Lower leg skin (tissue), 3 donors: ENCODE results near the gene COPG1.

ENCODE experiments used
- POLR2A ChIP-seq, 2 donors: fragments of 450-650 bp; IDR thresholded peaks; one replicate each; pipeline ENCODE4 v1.6.1; 2016 to 2017; ENCODE audit warnings: antibody characterized with exemption in 2 of 2, mild to moderate bottlenecking in 1 of 2, moderate library complexity in 1 of 2
- TF ChIP-seq, protein P1 (sequence below), 3 donors: fragments of 450-650 bp; IDR thresholded peaks; one replicate each; pipeline ENCODE4 v1.5.1; 2016; ENCODE audit warnings: antibody characterized with exemption in 3 of 3, mild to moderate bottlenecking in 3 of 3, moderate library complexity in 2 of 3

DNA sequence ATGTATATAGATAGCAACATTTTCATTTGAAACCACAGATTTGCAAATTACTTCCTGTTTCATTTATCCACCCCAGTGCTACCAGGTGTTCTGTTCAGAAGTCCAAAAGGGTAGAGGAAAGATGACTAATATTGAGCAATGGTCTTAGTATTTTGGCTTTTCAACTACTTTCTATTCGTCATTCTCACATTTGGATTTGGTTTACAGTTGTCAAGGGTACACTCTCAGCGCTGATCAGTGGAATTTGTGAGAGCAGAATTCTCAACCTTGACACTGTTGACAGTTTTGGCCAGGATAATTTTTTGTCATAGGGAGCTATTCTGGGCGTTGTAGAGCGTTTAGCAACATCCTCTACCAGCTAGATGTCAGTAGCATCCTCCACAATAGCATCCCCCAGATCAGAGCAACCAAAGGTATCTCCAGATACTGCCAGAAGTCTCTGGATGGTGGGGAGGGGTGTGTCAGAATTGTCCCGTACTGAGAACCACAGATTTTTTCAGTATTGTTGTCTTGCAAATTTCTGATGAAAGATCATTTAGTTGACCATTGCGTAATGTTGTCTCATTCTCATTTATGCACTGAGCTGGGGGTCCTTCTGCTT is 33.4 kb downstream of the COPG1 start:
- TF ChIP-seq, protein P1, sequence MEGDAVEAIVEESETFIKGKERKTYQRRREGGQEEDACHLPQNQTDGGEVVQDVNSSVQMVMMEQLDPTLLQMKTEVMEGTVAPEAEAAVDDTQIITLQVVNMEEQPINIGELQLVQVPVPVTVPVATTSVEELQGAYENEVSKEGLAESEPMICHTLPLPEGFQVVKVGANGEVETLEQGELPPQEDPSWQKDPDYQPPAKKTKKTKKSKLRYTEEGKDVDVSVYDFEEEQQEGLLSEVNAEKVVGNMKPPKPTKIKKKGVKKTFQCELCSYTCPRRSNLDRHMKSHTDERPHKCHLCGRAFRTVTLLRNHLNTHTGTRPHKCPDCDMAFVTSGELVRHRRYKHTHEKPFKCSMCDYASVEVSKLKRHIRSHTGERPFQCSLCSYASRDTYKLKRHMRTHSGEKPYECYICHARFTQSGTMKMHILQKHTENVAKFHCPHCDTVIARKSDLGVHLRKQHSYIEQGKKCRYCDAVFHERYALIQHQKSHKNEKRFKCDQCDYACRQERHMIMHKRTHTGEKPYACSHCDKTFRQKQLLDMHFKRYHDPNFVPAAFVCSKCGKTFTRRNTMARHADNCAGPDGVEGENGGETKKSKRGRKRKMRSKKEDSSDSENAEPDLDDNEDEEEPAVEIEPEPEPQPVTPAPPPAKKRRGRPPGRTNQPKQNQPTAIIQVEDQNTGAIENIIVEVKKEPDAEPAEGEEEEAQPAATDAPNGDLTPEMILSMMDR (IDR thresholded peaks at IDR 0.05) = no peak
- no peak for TF ChIP-seq POLR2A (IDR thresholded peaks at IDR 0.05)
